H1 (cell line): ENCODE results near the gene OSTN. TPM values are rescaled to one million over a fixed set of nuclear protein-coding genes. Genes with fewer than 3 reads are reported as not detected.

Experiments
- CTCF ChIA-PET: fragments of 300-600 bp; sonication (Branson Sonifier 250); formaldehyde crosslinking; loops from one replicate; lab custom pipeline; 2021; ENCODE audit not compliant: partially characterized antibody; lab: Charles Lee
- POLR2A ChIA-PET: fragments of 300-600 bp; sonication (Branson Sonifier 250); formaldehyde crosslinking; loops from one replicate; lab custom pipeline; 2021; ENCODE audit warnings: inconsistent platforms; ENCODE audit not compliant: partially characterized antibody; lab: Charles Lee
- DNase-seq, 2 experiments: peaks; one replicate each; pipeline versions ENCODE4 v3.0.0 to v3.0.0-alpha.2; 2010 to 2022; ENCODE audit warnings: low spot score in 2 of 2, low read depth in 1 of 2, mixed read lengths in 1 of 2
- FAIRE-seq: peaks from 2 replicates; lab custom pipeline; 2011; peaks lifted over from hg19 to GRCh38; lab: Jason Lieb, UNC
- H2AFZ ChIP-seq: 2 replicates; pipeline ENCODE4 v1.8.1; 2012; ENCODE audit warnings: low read length, inconsistent platforms
- H2AK5ac ChIP-seq: 2 replicates; pipeline ENCODE4 v1.6.1; 2013; ENCODE audit warnings: low read depth, low read length
- H2BK120ac ChIP-seq: replicated peaks from 2 replicates; pipeline ENCODE3; 2013; ENCODE audit warnings: low read depth, low read length, inconsistent platforms
- H2BK12ac ChIP-seq: 2 replicates; pipeline ENCODE4 v1.6.1; 2013; ENCODE audit warnings: low read depth, low read length
- H2BK15ac ChIP-seq: 2 replicates; pipeline ENCODE4 v1.6.1; 2013; ENCODE audit warnings: low read length
- H2BK20ac ChIP-seq: 2 replicates; pipeline ENCODE4 v1.6.1; 2013; ENCODE audit warnings: low read length
- H2BK5ac ChIP-seq: 2 replicates; pipeline ENCODE4 v1.6.1; 2013; ENCODE audit warnings: low read depth, low read length
- H3K14ac ChIP-seq: 2 replicates; pipeline ENCODE4 v1.6.1; 2013; ENCODE audit warnings: inconsistent platforms; ENCODE audit not compliant: insufficient read length
- H3K18ac ChIP-seq: 2 replicates; pipeline ENCODE4 v1.6.1; 2013; ENCODE audit warnings: low read length; ENCODE audit errors: extremely low read depth
- H3K23ac ChIP-seq: 2 replicates; pipeline ENCODE4 v1.6.1; 2013; ENCODE audit warnings: inconsistent platforms; ENCODE audit not compliant: insufficient read length
- H3K23me2 ChIP-seq: 2 replicates; pipeline ENCODE4 v1.6.1; 2013; ENCODE audit warnings: low read depth, low read length
- H3K27ac ChIP-seq: 2 replicates; pipeline ENCODE4 v1.6.1; 2011; ENCODE audit warnings: low read depth, low read length, inconsistent platforms
- H3K27me3 ChIP-seq, 4 experiments: replicated peaks in 1 of 4; 1 replicate in 1 of 4; 2 replicates in 3 of 4; pipeline versions ENCODE4 v1.6.1 to v1.8.1; 2011 to 2013; ENCODE audit warnings: low read length in 3 of 4, mild to moderate bottlenecking in 3 of 4, inconsistent platforms in 2 of 4, mixed read lengths in 2 of 4, moderate library complexity in 1 of 4; ENCODE audit not compliant: control insufficient read depth in 3 of 4, insufficient read depth in 3 of 4; ENCODE audit errors: extremely low read depth in 1 of 4
- H3K36me3 ChIP-seq, 4 experiments: 2 replicates each; pipeline versions ENCODE4 v1.6.1 to v1.8.1; 2011 to 2013; ENCODE audit warnings: mild to moderate bottlenecking in 4 of 4, low read length in 3 of 4, moderate library complexity in 2 of 4, control low read depth in 1 of 4, inconsistent platforms in 1 of 4; ENCODE audit not compliant: insufficient read depth in 4 of 4, control insufficient read depth in 2 of 4
- H3K4ac ChIP-seq: replicated peaks from 2 replicates; pipeline ENCODE3; 2013; ENCODE audit warnings: low read length, low read depth, mixed read lengths, inconsistent platforms; ENCODE audit not compliant: insufficient read length
- H3K4me1 ChIP-seq, 4 experiments: replicated peaks in 1 of 4; 1 replicate in 1 of 4; 2 replicates in 3 of 4; pipeline versions ENCODE4 v1.6.1 to v1.8.1; 2011 to 2013; ENCODE audit warnings: low read length in 3 of 4, inconsistent platforms in 2 of 4, mixed read lengths in 1 of 4; ENCODE audit not compliant: insufficient read depth in 4 of 4, control insufficient read depth in 3 of 4
- H3K4me2 ChIP-seq, 2 experiments: 2 replicates each; pipeline versions ENCODE4 v1.6.1 to v1.8.1; 2011 to 2013; ENCODE audit warnings: low read depth in 2 of 2, low read length in 2 of 2, control low read depth in 1 of 2, inconsistent platforms in 1 of 2, mild to moderate bottlenecking in 1 of 2; ENCODE audit not compliant: insufficient read depth in 1 of 2
- H3K4me3 ChIP-seq, 4 experiments: fragments of 200-600, 300-600 bp in 1 of 4; sonication (generic), shearing (Covaris generic), sonication (Bioruptor Twin) in 1 of 4; 2 replicates each; pipeline versions ENCODE4 v1.5.1 to v1.8.1; 2011 to 2016; ENCODE audit warnings: low read length in 4 of 4, low read depth in 3 of 4, control low read depth in 2 of 4, inconsistent platforms in 2 of 4, mild to moderate bottlenecking in 2 of 4, mixed read lengths in 1 of 4, moderate library complexity in 1 of 4; ENCODE audit not compliant: insufficient read depth in 2 of 4; ENCODE audit errors: extremely low read depth in 1 of 4
- H3K56ac ChIP-seq: replicated peaks from 2 replicates; pipeline ENCODE3; 2013; ENCODE audit warnings: low read depth, mild to moderate bottlenecking, mixed read lengths, low read length, inconsistent platforms; ENCODE audit not compliant: insufficient read length
- H3K79me1 ChIP-seq: 2 replicates; pipeline ENCODE4 v1.6.1; 2013; ENCODE audit warnings: low read depth, low read length, control low read depth
- H3K79me2 ChIP-seq, 2 experiments: 2 replicates each; pipeline versions ENCODE4 v1.6.1 to v1.8.1; 2012 to 2013; ENCODE audit warnings: low read length in 2 of 2, mild to moderate bottlenecking in 2 of 2, inconsistent platforms in 1 of 2; ENCODE audit not compliant: insufficient read depth in 2 of 2, control insufficient read depth in 1 of 2
- H3K9ac ChIP-seq, 4 experiments: replicated peaks in 1 of 4; 1 replicate in 1 of 4; 2 replicates in 3 of 4; pipeline versions ENCODE4 v1.6.1 to v1.8.1; 2011 to 2013; ENCODE audit warnings: low read depth in 3 of 4, low read length in 3 of 4, control low read depth in 2 of 4, mild to moderate bottlenecking in 2 of 4, moderate library complexity in 2 of 4, inconsistent platforms in 1 of 4; ENCODE audit errors: extremely low read depth in 1 of 4
- H3K9me3 ChIP-seq, 2 experiments: 2 replicates each; pipeline versions ENCODE4 v1.6.1 to v1.8.1; 2012 to 2013; ENCODE audit warnings: mild to moderate bottlenecking in 2 of 2, moderate library complexity in 2 of 2, control low read depth in 1 of 2, inconsistent platforms in 1 of 2, low read depth in 1 of 2, low read length in 1 of 2, mixed read lengths in 1 of 2; ENCODE audit not compliant: insufficient read depth in 2 of 2
- H4K20me1 ChIP-seq, 2 experiments: replicated peaks in 1 of 2; 2 replicates each; pipeline versions ENCODE3 to v1.8.1; 2011 to 2013; ENCODE audit warnings: inconsistent platforms in 2 of 2, low read length in 2 of 2, mild to moderate bottlenecking in 1 of 2; ENCODE audit not compliant: insufficient read depth in 2 of 2, control insufficient read depth in 1 of 2
- H4K5ac ChIP-seq: 2 replicates; pipeline ENCODE4 v1.6.1; 2013; ENCODE audit warnings: low read length, low read depth, mixed read lengths, inconsistent platforms; ENCODE audit not compliant: insufficient read length
- H4K8ac ChIP-seq: 2 replicates; pipeline ENCODE4 v1.8.0; 2013; ENCODE audit warnings: mild to moderate bottlenecking, moderate library complexity, low read length, inconsistent platforms; ENCODE audit not compliant: insufficient read depth; ENCODE audit errors: extremely low read depth
- H4K91ac ChIP-seq: replicated peaks from 2 replicates; pipeline ENCODE3; 2013; ENCODE audit warnings: low read length, mixed read lengths, inconsistent platforms; ENCODE audit not compliant: insufficient read length
- SRF ChIP-seq: IDR thresholded peaks from 2 replicates; pipeline ENCODE4 v1.6.1; 2011; ENCODE audit warnings: mild to moderate bottlenecking, low read depth, low read length, moderate library complexity
- WGBS, 2 experiments: shearing (Covaris generic) in 1 of 2; methylation state at CpG; one replicate each; pipeline versions ENCODE4 v1.1.6 to v1.1.7; 2013 to 2015; ENCODE audit warnings: low lambda C conversion rate in 2 of 2, mixed read lengths in 2 of 2, inconsistent platforms in 1 of 2, low coverage in 1 of 2, missing lambda C conversion rate in 1 of 2; ENCODE audit not compliant: insufficient replicate concordance in 2 of 2, insufficient coverage in 1 of 2, insufficient read length in 1 of 2; ENCODE audit errors: extremely low coverage in 1 of 2, missing lambda C conversion rate in 1 of 2; 5-methylcytosine and 5-hydroxymethylcytosine counted together
- polyA plus RNA-seq, 7 experiments: library from polyadenylated mRNA; depleted of rRNA in 3 of 7; stranded (reverse) in 5 of 7; unstranded in 2 of 7; fragments of >200 nt in 5 of 7; fragments of 200-250 nt in 2 of 7; gene quantifications; 1 replicate in 5 of 7; 2 replicates in 1 of 7; 4 replicates in 1 of 7; pipeline versions ENCODE4 v1.2.1 to v1.2.3, GENCODE V29; 2011 to 2013; ENCODE audit warnings: missing spikeins in 2 of 7, mixed read lengths in 2 of 7
- total RNA-seq: library from RNA; stranded (reverse); fragmentation: NEBNext Ultra II Directional; extraction: Animal tissue kit (Norgen Biotek cat#: 25700); gene quantifications from 2 replicates; pipeline ENCODE4 v1.2.1, GENCODE V29; 2021

The OSTN gene
- total and polyA plus RNA-seq, 2 of the 8 experiments (the other 6 are each of a cell fraction or from before 2014, with no cell fraction given) = not detected

GRCh38 chr3:191240486-191240885 lies 41.4 kb downstream of the OSTN start:
- 87% methylated on average over 5 of the region's 5 CpGs; no CpG with 5 or more reads in 1 of the 2 experiments for WGBS, 2 experiments
- no peak for DNase-seq
- POLR2A ChIA-PET = no interaction called here

More at GRCh38 chr3:191240486-191240885, 41.4 kb downstream of the OSTN start:
- H4K20me1 ChIP-seq = no peaks in the 10 kb centered on the region
- H2BK120ac ChIP-seq = no peak overlapping the region
- no peak overlapping the region for H3K9ac ChIP-seq
- H2BK20ac ChIP-seq = no peak overlapping the region
- no peak overlapping the region for H3K14ac ChIP-seq
- H3K4me3 ChIP-seq = no peak overlapping the region
- H3K79me1 ChIP-seq = no peaks in the 10 kb centered on the region
- H3K36me3 ChIP-seq = no peaks in the 10 kb centered on the region
- no peak overlapping the region for H3K27ac ChIP-seq
- no peak overlapping the region for H2BK12ac ChIP-seq
- H4K5ac ChIP-seq = no peak overlapping the region
- H3K23ac ChIP-seq = peak overlapping the region; percentile 77
- no peak overlapping the region for H2AK5ac ChIP-seq
- H2BK15ac ChIP-seq = no peak overlapping the region
- H3K18ac ChIP-seq = no peak overlapping the region
- no peak overlapping the region for H3K56ac ChIP-seq
- no peaks in the 10 kb centered on the region for H3K23me2 ChIP-seq
- no peaks in the 10 kb centered on the region for H3K79me2 ChIP-seq
- no peak overlapping the region for H3K4ac ChIP-seq
- no peak overlapping the region for H4K91ac ChIP-seq
- CTCF ChIA-PET = no interaction called here
- no peak overlapping the region for H3K4me2 ChIP-seq
- FAIRE-seq = no peak
- H4K8ac ChIP-seq = no peak overlapping the region; the same call in 1 of the 2 replicates
- no peaks in the 10 kb centered on the region for H3K27me3 ChIP-seq
- no peak for TF ChIP-seq SRF
- no peaks in the 10 kb centered on the region for H3K9me3 ChIP-seq
- H2BK5ac ChIP-seq = no peak overlapping the region
- H2AFZ ChIP-seq = no peak overlapping the region
- peaks cover 0 to 14% (median 2%) of the 10 kb centered on the region in 4 experiments; a peak in 3 of 7 replicates for H3K4me1 ChIP-seq
